HepG2 (cell line): ENCODE data around the gene KIAA0232. TPM values are rescaled to one million over a fixed set of nuclear protein-coding genes. Genes with fewer than 3 reads are reported as not detected.

Experiments
- FOXJ3 ChIP-seq: sonication (generic); formaldehyde crosslinking; IDR thresholded peaks from 2 replicates; pipeline ENCODE4 v1.4.0; 2020; ENCODE audit warnings: missing genetic modification reagents, mild to moderate bottlenecking, borderline replicate concordance
- KMT2B ChIP-seq: IDR thresholded peaks from 2 replicates; pipeline ENCODE4 v1.6.1; 2016; ENCODE audit warnings: missing genetic modification reagents, missing compliant biosample characterization
- MBNL3 ChIP-seq: fragments of 250-450 bp; sonication (Bioruptor Pico); conservative IDR thresholded peaks from 2 replicates; pipeline ENCODE4 v1.8.0; 2022; ENCODE audit warnings: mild to moderate bottlenecking, inconsistent platforms
- MTA1 ChIP-seq: sonication (generic); formaldehyde crosslinking; IDR thresholded peaks from 2 replicates; pipeline ENCODE4 v1.4.0; 2020; ENCODE audit warnings: missing genetic modification reagents, mild to moderate bottlenecking, borderline replicate concordance
- NFE2 ChIP-seq: sonication (generic); formaldehyde crosslinking; IDR thresholded peaks from 2 replicates; pipeline ENCODE4 v1.4.0; 2020; ENCODE audit warnings: missing genetic modification reagents
- RAD51 ChIP-seq: fragments of 450-650 bp; IDR thresholded peaks from 2 replicates; pipeline ENCODE4 v1.6.1; 2016; ENCODE audit warnings: borderline replicate concordance
- RELA ChIP-seq: sonication (generic); formaldehyde crosslinking; IDR thresholded peaks from 2 replicates; pipeline ENCODE4 v1.4.0; 2020; ENCODE audit warnings: missing genetic modification reagents
- RORA ChIP-seq: sonication (generic); formaldehyde crosslinking; IDR thresholded peaks from 2 replicates; pipeline ENCODE4 v1.5.0; 2020; ENCODE audit warnings: mild to moderate bottlenecking, missing genetic modification reagents, moderate library complexity
- SALL2 ChIP-seq: sonication (generic); formaldehyde crosslinking; IDR thresholded peaks from 2 replicates; pipeline ENCODE4 v1.8.1; 2023; ENCODE audit warnings: mild to moderate bottlenecking, missing genetic modification reagents, inconsistent platforms
- SSRP1 ChIP-seq: IDR thresholded peaks from 2 replicates; pipeline ENCODE4 v1.6.1; 2016; ENCODE audit warnings: control low read depth
- ZFP1 ChIP-seq: IDR thresholded peaks from 2 replicates; pipeline ENCODE4 v1.6.1; 2016
- ZNF24 ChIP-seq: fragments of 450-650 bp; IDR thresholded peaks from 2 replicates; pipeline ENCODE4 v1.6.1; 2017; ENCODE audit warnings: antibody characterized with exemption, mild to moderate bottlenecking
- ZNF354B ChIP-seq: sonication (generic); formaldehyde crosslinking; IDR thresholded peaks from 2 replicates; pipeline ENCODE4 v1.8.0; 2022; ENCODE audit warnings: mild to moderate bottlenecking, missing genetic modification reagents
- ZNF510 ChIP-seq: sonication (generic); formaldehyde crosslinking; IDR thresholded peaks from 2 replicates; pipeline ENCODE4 v1.4.0; 2020; ENCODE audit warnings: low read depth, mild to moderate bottlenecking, missing genetic modification reagents
- ZNF775 ChIP-seq: sonication (generic); formaldehyde crosslinking; IDR thresholded peaks from 2 replicates; pipeline ENCODE4 v1.4.0; 2020; ENCODE audit warnings: missing genetic modification reagents, mild to moderate bottlenecking, moderate library complexity, borderline replicate concordance
- ZNF839 ChIP-seq: sonication (generic); formaldehyde crosslinking; IDR thresholded peaks from 2 replicates; pipeline ENCODE4 v1.4.0; 2020; ENCODE audit warnings: missing genetic modification reagents, mild to moderate bottlenecking, borderline replicate concordance
- ZNF879 ChIP-seq: sonication (generic); formaldehyde crosslinking; IDR thresholded peaks from 2 replicates; pipeline ENCODE4 v1.8.1; 2023; ENCODE audit warnings: missing genetic modification reagents
- ZSCAN22 ChIP-seq: sonication (generic); formaldehyde crosslinking; IDR thresholded peaks from 2 replicates; pipeline ENCODE4 v1.4.0; 2020; ENCODE audit warnings: mild to moderate bottlenecking, missing genetic modification reagents
- polyA plus RNA-seq, 8 experiments: library from polyadenylated mRNA; depleted of rRNA in 3 of 8; stranded (reverse) in 7 of 8; unstranded in 1 of 8; fragments of >200 nt; fragmentation: Illumina TruSeq in 4 of 8; extraction: Trizol in 4 of 8; gene quantifications; 2 replicates each; pipeline versions ENCODE4 v1.2.1 to v1.2.3, GENCODE V29; 2011 to 2016; ENCODE audit warnings: low read depth in 4 of 8, missing spikeins in 1 of 8, mixed read lengths in 1 of 8; ENCODE audit not compliant: insufficient read depth in 1 of 8
- total RNA-seq, 5 experiments: library from RNA; depleted of rRNA; stranded (reverse); fragments of >200 nt; fragmentation: Illumina TruSeq; extraction: Trizol; gene quantifications; 2 replicates each; pipeline ENCODE4 v1.2.3, GENCODE V29; 2016; ENCODE audit warnings: low read depth in 1 of 5
- TF ChIP-seq, protein P1 (sequence below), 2 experiments: fragments of 450-650 bp in 1 of 2; sonication (generic) in 1 of 2; formaldehyde crosslinking; IDR thresholded peaks; 2 replicates each; pipeline versions ENCODE4 v1.5.0 to v1.8.0; 2020 to 2022; ENCODE audit warnings: mild to moderate bottlenecking in 1 of 2, missing genetic modification reagents in 1 of 2
- TF ChIP-seq, protein P2 (sequence below): sonication (generic); formaldehyde crosslinking; conservative IDR thresholded peaks from 2 replicates; pipeline ENCODE4 v1.8.0; 2022; ENCODE audit warnings: missing genetic modification reagents
- TF ChIP-seq, protein P3 (sequence below): fragments of 450-650 bp; IDR thresholded peaks from 2 replicates; pipeline ENCODE4 v1.6.1; 2017; ENCODE audit warnings: mild to moderate bottlenecking
- TF ChIP-seq, protein P4 (sequence below): sonication (generic); formaldehyde crosslinking; IDR thresholded peaks from 2 replicates; pipeline ENCODE4 v1.8.1; 2023; ENCODE audit warnings: mild to moderate bottlenecking, missing genetic modification reagents, borderline replicate concordance

Gene KIAA0232
- total and polyA plus RNA-seq, 2 of the 13 experiments (the other 11 are each of a cell fraction or from before 2014, with no cell fraction given), result 7.8 to 17.1 TPM

DNA sequence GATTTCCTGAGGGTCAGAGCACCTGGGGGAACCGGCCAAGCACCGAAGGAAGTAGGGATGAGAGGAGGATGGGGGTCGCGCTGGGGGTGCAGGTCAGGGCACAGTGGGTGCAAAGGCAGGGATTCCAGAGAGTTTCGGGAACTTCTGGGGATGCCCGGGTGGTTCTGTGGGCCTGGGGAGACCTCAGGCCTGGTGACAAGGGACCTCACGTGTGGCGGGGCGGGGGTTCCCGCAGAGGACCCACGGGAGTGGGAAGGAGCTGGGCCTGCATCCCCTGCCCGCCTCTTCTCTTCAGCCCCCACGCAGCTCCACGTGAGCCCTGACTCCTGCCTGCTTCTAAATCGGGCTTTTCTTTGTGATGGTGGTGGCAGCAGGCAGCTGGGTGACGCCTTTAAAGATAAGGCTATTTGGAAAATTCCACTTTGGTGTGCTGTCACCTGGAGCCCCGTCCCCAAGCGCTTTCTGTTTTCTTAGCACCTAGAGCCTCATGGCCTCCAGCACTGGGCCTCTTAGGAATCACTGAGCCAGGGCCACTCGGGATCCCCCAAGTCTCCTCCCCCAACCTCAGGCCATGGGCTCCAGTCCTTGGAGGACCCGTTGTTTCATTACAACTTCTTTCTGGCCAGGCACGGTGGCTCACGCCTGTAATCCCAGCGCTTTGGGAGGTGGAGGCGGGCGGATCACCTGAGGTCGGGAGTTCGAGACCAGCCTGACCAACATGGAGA lies 120.0 kb downstream of the KIAA0232 start (continued):
- TF ChIP-seq, protein P1, sequence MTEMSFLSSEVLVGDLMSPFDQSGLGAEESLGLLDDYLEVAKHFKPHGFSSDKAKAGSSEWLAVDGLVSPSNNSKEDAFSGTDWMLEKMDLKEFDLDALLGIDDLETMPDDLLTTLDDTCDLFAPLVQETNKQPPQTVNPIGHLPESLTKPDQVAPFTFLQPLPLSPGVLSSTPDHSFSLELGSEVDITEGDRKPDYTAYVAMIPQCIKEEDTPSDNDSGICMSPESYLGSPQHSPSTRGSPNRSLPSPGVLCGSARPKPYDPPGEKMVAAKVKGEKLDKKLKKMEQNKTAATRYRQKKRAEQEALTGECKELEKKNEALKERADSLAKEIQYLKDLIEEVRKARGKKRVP (CRISPR knock-in tag; IDR thresholded peaks at IDR 0.05), result no peak
- TF ChIP-seq, protein P2, sequence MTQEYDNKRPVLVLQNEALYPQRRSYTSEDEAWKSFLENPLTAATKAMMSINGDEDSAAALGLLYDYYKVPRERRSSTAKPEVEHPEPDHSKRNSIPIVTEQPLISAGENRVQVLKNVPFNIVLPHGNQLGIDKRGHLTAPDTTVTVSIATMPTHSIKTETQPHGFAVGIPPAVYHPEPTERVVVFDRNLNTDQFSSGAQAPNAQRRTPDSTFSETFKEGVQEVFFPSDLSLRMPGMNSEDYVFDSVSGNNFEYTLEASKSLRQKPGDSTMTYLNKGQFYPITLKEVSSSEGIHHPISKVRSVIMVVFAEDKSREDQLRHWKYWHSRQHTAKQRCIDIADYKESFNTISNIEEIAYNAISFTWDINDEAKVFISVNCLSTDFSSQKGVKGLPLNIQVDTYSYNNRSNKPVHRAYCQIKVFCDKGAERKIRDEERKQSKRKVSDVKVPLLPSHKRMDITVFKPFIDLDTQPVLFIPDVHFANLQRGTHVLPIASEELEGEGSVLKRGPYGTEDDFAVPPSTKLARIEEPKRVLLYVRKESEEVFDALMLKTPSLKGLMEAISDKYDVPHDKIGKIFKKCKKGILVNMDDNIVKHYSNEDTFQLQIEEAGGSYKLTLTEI (CRISPR knock-in tag), result no peak
- no peak for TF ChIP-seq MBNL3
- TF ChIP-seq ZSCAN22, result no peak
- TF ChIP-seq ZNF879 (CRISPR knock-in tag), result no peak
- no peak for TF ChIP-seq SSRP1 (CRISPR knock-in tag)
- no peak for TF ChIP-seq SALL2
- no peak for TF ChIP-seq ZFP1 (CRISPR knock-in tag)
- TF ChIP-seq ZNF24, result no peak
- TF ChIP-seq, protein P3, sequence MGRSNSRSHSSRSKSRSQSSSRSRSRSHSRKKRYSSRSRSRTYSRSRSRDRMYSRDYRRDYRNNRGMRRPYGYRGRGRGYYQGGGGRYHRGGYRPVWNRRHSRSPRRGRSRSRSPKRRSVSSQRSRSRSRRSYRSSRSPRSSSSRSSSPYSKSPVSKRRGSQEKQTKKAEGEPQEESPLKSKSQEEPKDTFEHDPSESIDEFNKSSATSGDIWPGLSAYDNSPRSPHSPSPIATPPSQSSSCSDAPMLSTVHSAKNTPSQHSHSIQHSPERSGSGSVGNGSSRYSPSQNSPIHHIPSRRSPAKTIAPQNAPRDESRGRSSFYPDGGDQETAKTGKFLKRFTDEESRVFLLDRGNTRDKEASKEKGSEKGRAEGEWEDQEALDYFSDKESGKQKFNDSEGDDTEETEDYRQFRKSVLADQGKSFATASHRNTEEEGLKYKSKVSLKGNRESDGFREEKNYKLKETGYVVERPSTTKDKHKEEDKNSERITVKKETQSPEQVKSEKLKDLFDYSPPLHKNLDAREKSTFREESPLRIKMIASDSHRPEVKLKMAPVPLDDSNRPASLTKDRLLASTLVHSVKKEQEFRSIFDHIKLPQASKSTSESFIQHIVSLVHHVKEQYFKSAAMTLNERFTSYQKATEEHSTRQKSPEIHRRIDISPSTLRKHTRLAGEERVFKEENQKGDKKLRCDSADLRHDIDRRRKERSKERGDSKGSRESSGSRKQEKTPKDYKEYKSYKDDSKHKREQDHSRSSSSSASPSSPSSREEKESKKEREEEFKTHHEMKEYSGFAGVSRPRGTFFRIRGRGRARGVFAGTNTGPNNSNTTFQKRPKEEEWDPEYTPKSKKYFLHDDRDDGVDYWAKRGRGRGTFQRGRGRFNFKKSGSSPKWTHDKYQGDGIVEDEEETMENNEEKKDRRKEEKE, result no peak
- TF ChIP-seq ZNF839 (CRISPR knock-in tag), result no peak
- TF ChIP-seq ZNF510 (CRISPR knock-in tag), result no peak
- no peak for TF ChIP-seq RELA
- no peak for TF ChIP-seq KMT2B (CRISPR knock-in tag)
- no peak for TF ChIP-seq ZNF354B
- TF ChIP-seq FOXJ3 (CRISPR knock-in tag), result no peak
- no peak for TF ChIP-seq ZNF775 (CRISPR knock-in tag)
- TF ChIP-seq RAD51, result no peak
- TF ChIP-seq RORA (CRISPR knock-in tag), result no peak
- no peak for TF ChIP-seq MTA1 (CRISPR knock-in tag)
- no peak for TF ChIP-seq NFE2
- TF ChIP-seq, protein P4, sequence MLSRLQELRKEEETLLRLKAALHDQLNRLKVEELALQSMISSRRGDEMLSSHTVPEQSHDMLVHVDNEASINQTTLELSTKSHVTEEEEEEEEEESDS, result no peak
